ENCODE measurements around the gene DENND2D. TPM values are rescaled to one million over a fixed set of nuclear protein-coding genes. Genes with fewer than 3 reads are reported as not detected.

The DENND2D gene
- total and polyA plus RNA-seq, 7 donors: 2.3 to 77.0 (median 5.9) TPM

GRCh38 chr1:111214074-111214801 is 13.8 kb upstream of the DENND2D start:
- H3K4me3 ChIP-seq: no peak overlapping the region
- no peaks in the 10 kb centered on the region for H3K36me3 ChIP-seq
- intact Hi-C loops (cut with DNase I): no loop called here
- 56 to 85% methylated on average over 6 of the region's 6 CpGs for WGBS, 2 donors
- no peaks in the 10 kb centered on the region for H3K27me3 ChIP-seq
- H3K4me1 ChIP-seq: no peaks in the 10 kb centered on the region
- no peaks in the 10 kb centered on the region for H3K9me3 ChIP-seq
- DNase-seq: no peak
- no peak for TF ChIP-seq POLR2A (IDR thresholded peaks at IDR 0.05)
- no peak for TF ChIP-seq CTCF (IDR thresholded peaks at IDR 0.05)
- no peak for TF ChIP-seq EP300 (IDR thresholded peaks at IDR 0.05)
- no peak for TF ChIP-seq POLR2AphosphoS5 (IDR thresholded peaks at IDR 0.05)
- no peak overlapping the region for H3K27ac ChIP-seq

GRCh38 chr1:111213412-111213811 is 13.0 kb upstream of the DENND2D start:
- Histone ChIP-seq H3K27me3 (no peaks in the 10 kb centered on the region), H3K4me1 (no peaks in the 10 kb centered on the region), H3K27ac (no peak overlapping the region), H3K9me3 (no peaks in the 10 kb centered on the region), H3K36me3 (no peaks in the 10 kb centered on the region), H3K4me3 (no peak overlapping the region)
- intact Hi-C loops (cut with DNase I): no loop called here
- no peak for DNase-seq
- TF ChIP-seq POLR2A (IDR thresholded peaks at IDR 0.05) (no peak), EP300 (IDR thresholded peaks at IDR 0.05) (no peak), POLR2AphosphoS5 (IDR thresholded peaks at IDR 0.05) (no peak), CTCF (IDR thresholded peaks at IDR 0.05) (no peak)
- WGBS, 2 donors: 75 to 87% methylated on average over 6 of the region's 6 CpGs

- no peak for DNase-seq
- H3K36me3 ChIP-seq: no peaks in the 10 kb centered on the region
- no peak for TF ChIP-seq POLR2A (IDR thresholded peaks at IDR 0.05)
- H3K27ac ChIP-seq: no peak overlapping the region
- WGBS, 2 donors: 81 to 93% methylated on average over 5 of the region's 5 CpGs
- H3K4me1 ChIP-seq: no peaks in the 10 kb centered on the region
- intact Hi-C loops (cut with DNase I): no loop called here
- no peaks in the 10 kb centered on the region for H3K27me3 ChIP-seq
- no peaks in the 10 kb centered on the region for H3K9me3 ChIP-seq
- no peak overlapping the region for H3K4me3 ChIP-seq
Measured at GRCh38 chr1:111212634-111213335, 12.3 kb upstream of the DENND2D start.

GRCh38 chr1:111211921-111212320 is 11.5 kb upstream of the DENND2D start:
- no peak overlapping the region for H3K4me3 ChIP-seq
- TF ChIP-seq CTCF (IDR thresholded peaks at IDR 0.05) (no peak), POLR2A (IDR thresholded peaks at IDR 0.05) (no peak), EP300 (IDR thresholded peaks at IDR 0.05) (no peak), POLR2AphosphoS5 (IDR thresholded peaks at IDR 0.05) (no peak)
- 90 to 95% methylated on average over 1 of the region's 1 CpG for WGBS, 2 donors
- H3K9me3 ChIP-seq: no peaks in the 10 kb centered on the region
- intact Hi-C loops (cut with DNase I): no loop called here
- no peaks in the 10 kb centered on the region for H3K36me3 ChIP-seq
- H3K27me3 ChIP-seq: no peaks in the 10 kb centered on the region
- H3K4me1 ChIP-seq: no peaks in the 10 kb centered on the region
- H3K27ac ChIP-seq: no peak overlapping the region
- DNase-seq: no peak

GRCh38 chr1:111209622-111210021 is 9.2 kb upstream of the DENND2D start:
- Histone ChIP-seq H3K4me1 (peaks cover 0 to 3% (median under 1%) of the 10 kb centered on the region in 4 donors), H3K4me3 (no peak overlapping the region), H3K9me3 (no peaks in the 10 kb centered on the region), H3K27me3 (peaks cover under 1 to 13% (median 7%) of the 10 kb centered on the region in 3 donors), H3K27ac (no peak overlapping the region), H3K36me3 (no peaks in the 10 kb centered on the region)
- DNase-seq: no peak
- WGBS, 2 donors: 81 to 90% methylated on average over 4 of the region's 4 CpGs
- intact Hi-C loops (cut with DNase I): no loop called here
- TF ChIP-seq EP300 (IDR thresholded peaks at IDR 0.05): no peak
- TF ChIP-seq POLR2AphosphoS5 (IDR thresholded peaks at IDR 0.05): no peak
- TF ChIP-seq POLR2A (IDR thresholded peaks at IDR 0.05): no peak
- no peak for TF ChIP-seq CTCF (IDR thresholded peaks at IDR 0.05)
